Ascending aorta (tissue), 2 donors: ENCODE data around the gene NLRC5. TPM values are rescaled to one million over a fixed set of nuclear protein-coding genes. Genes with fewer than 3 reads are reported as not detected.

Experiments used
- DNase-seq, 2 donors: peaks; one replicate each; pipeline ENCODE4 v3.0.0-alpha.2; 2019; ENCODE audit warnings: low spot score in 2 of 2
- H3K27ac ChIP-seq, 2 donors: fragments of 200-600 bp; sonication (generic); one replicate each; pipeline ENCODE4 v1.5.1; 2016 to 2017; ENCODE audit warnings: mild to moderate bottlenecking in 1 of 2
- H3K27me3 ChIP-seq: fragments of 200-600 bp; sonication (generic); one replicate; pipeline ENCODE4 v1.5.1; 2017
- H3K36me3 ChIP-seq, 2 donors: fragments of 200-600 bp; sonication (generic); one replicate each; pipeline ENCODE4 v1.5.1; 2016
- H3K4me1 ChIP-seq, 2 donors: fragments of 200-600 bp; sonication (generic); one replicate each; pipeline ENCODE4 v1.5.1; 2016 to 2017; ENCODE audit warnings: mild to moderate bottlenecking in 1 of 2
- H3K4me3 ChIP-seq, 2 donors: fragments of 200-600 bp; sonication (generic); one replicate each; pipeline ENCODE4 v1.5.1; 2016 to 2017; ENCODE audit warnings: mild to moderate bottlenecking in 1 of 2
- H3K9me3 ChIP-seq, 2 donors: fragments of 200-600 bp; sonication (generic); one replicate each; pipeline ENCODE4 v1.5.1; 2016
- CTCF ChIP-seq, 3 experiments: fragments of 200-600 bp in 2 of 3; fragments of 450-650 bp in 1 of 3; sonication (generic) in 2 of 3; IDR thresholded peaks; one replicate each; pipeline ENCODE4 v1.5.1; 2016 to 2019; ENCODE audit warnings: antibody characterized with exemption in 3 of 3, mild to moderate bottlenecking in 1 of 3, moderate library complexity in 1 of 3
- intact Hi-C: fragments of 100-400 bp; cut with DNase I; formaldehyde crosslinking; loops from one replicate; pipeline ENCODE4 v1.15.1; 2023
- total RNA-seq: library from RNA; depleted of rRNA; stranded (reverse); fragments of >200 nt; gene quantifications from one replicate; pipeline ENCODE4 v1.1.0, GENCODE V29; 2016

NLRC5 gene
- total RNA-seq, 1 donor from 2014 or later, result 46.7 TPM

GRCh38 chr16:56974549-56975300 is 14.6 kb upstream of the NLRC5 start:
- H3K4me1 ChIP-seq, result no peaks in the 10 kb centered on the region
- H3K27ac ChIP-seq, result no peak overlapping the region
- intact Hi-C loops, result no loop called here
- H3K4me3 ChIP-seq, result no peak overlapping the region
- H3K36me3 ChIP-seq, result no peaks in the 10 kb centered on the region
- no peak for TF ChIP-seq CTCF (IDR thresholded peaks at IDR 0.05)
- no peaks in the 10 kb centered on the region for H3K27me3 ChIP-seq
- DNase-seq, result no peak
- no peaks in the 10 kb centered on the region for H3K9me3 ChIP-seq

- Histone ChIP-seq H3K36me3 (no peaks in the 10 kb centered on the region), H3K27me3 (no peaks in the 10 kb centered on the region), H3K9me3 (no peaks in the 10 kb centered on the region), H3K4me3 (no peak overlapping the region), H3K27ac (no peak overlapping the region), H3K4me1 (no peaks in the 10 kb centered on the region)
- DNase-seq, result no peak
- intact Hi-C loops, result no loop called here
- no peak for TF ChIP-seq CTCF (IDR thresholded peaks at IDR 0.05)
Measured at GRCh38 chr16:56975714-56976113, 13.6 kb upstream of the NLRC5 start.

GRCh38 chr16:56977216-56977615 is 12.1 kb upstream of the NLRC5 start:
- H3K4me3 ChIP-seq, result no peak overlapping the region
- TF ChIP-seq CTCF (IDR thresholded peaks at IDR 0.05), result no peak
- H3K4me1 ChIP-seq, result peaks cover 0 to 9% of the 10 kb centered on the region in 2 donors
- H3K27ac ChIP-seq, result no peak overlapping the region
- H3K27me3 ChIP-seq, result no peaks in the 10 kb centered on the region
- H3K36me3 ChIP-seq, result no peaks in the 10 kb centered on the region
- no peaks in the 10 kb centered on the region for H3K9me3 ChIP-seq
- intact Hi-C loops, result no loop called here
- DNase-seq, result no peak

GRCh38 chr16:56977823-56978430 is 11.4 kb upstream of the NLRC5 start:
- intact Hi-C loops, result no loop called here
- Histone ChIP-seq H3K27me3 (no peaks in the 10 kb centered on the region), H3K4me1 (peaks cover 0 to 9% of the 10 kb centered on the region in 2 donors), H3K4me3 (no peak overlapping the region), H3K36me3 (no peaks in the 10 kb centered on the region), H3K9me3 (no peaks in the 10 kb centered on the region), H3K27ac (no peak overlapping the region)
- TF ChIP-seq CTCF (IDR thresholded peaks at IDR 0.05), result no peak
- DNase-seq, result no peak

- no peak overlapping the region for H3K4me3 ChIP-seq
- H3K36me3 ChIP-seq, result no peaks in the 10 kb centered on the region
- no peaks in the 10 kb centered on the region for H3K9me3 ChIP-seq
- H3K27ac ChIP-seq, result no peak overlapping the region
- no peak for TF ChIP-seq CTCF (IDR thresholded peaks at IDR 0.05)
- intact Hi-C loops, result no loop called here
- no peak for DNase-seq
- H3K27me3 ChIP-seq, result no peaks in the 10 kb centered on the region
- H3K4me1 ChIP-seq, result peaks cover 0 to 9% of the 10 kb centered on the region in 2 donors
Measured at GRCh38 chr16:56980201-56980535, 9.2 kb upstream of the NLRC5 start.
